Stimulated activated CD4-positive, alpha-beta T cell treated with anti-CD3 and anti-CD28 coated beads, Interleukin-1b, Interleukin-23, amount 100 ng/mL, for 1 hour (primary cell): ENCODE results near the gene MSRB3.
"Not testable (repeated sequence)": the region's sequence is repeated elsewhere in the genome, so short reads cannot be mapped to it uniquely, and the experiment has no call there.

Experiments
- DNase-seq, 2 donors: peaks; one replicate each; pipeline ENCODE4 v3.0.0-alpha.2; 2020; ENCODE audit warnings: low read depth in 2 of 2

MSRB3 gene

GRCh38 chr12:65278576-65279368, at the start of gene MSRB3:
MSRB3 (plus strand) TSS chr12:65278683; CDS start chr12:65308580, 29,897 bp downstream.
- DNase-seq: no peak

GRCh38 chr12:65229441-65229840, 49.0 kb upstream of the MSRB3 start:
- DNase-seq: no peak

- no peak for DNase-seq
Measured at GRCh38 chr12:65232476-65233077, 45.9 kb upstream of the MSRB3 start.

GRCh38 chr12:65237153-65237552, 41.3 kb upstream of the MSRB3 start:
- DNase-seq: no peak

- DNase-seq: no peak
Measured at GRCh38 chr12:65238609-65239008, 39.9 kb upstream of the MSRB3 start.

- DNase-seq: no peak
Measured at GRCh38 chr12:65248656-65249633, 29.5 kb upstream of the MSRB3 start.

GRCh38 chr12:65252515-65252914, 26.0 kb upstream of the MSRB3 start:
- no peak for DNase-seq

- DNase-seq: no peak
Measured at GRCh38 chr12:65257986-65258385, 20.5 kb upstream of the MSRB3 start.

- DNase-seq: no peak
Measured at GRCh38 chr12:65259501-65259900, 19.0 kb upstream of the MSRB3 start.

GRCh38 chr12:65263777-65264176, 14.7 kb upstream of the MSRB3 start:
- no peak for DNase-seq

GRCh38 chr12:65266408-65266807, 12.1 kb upstream of the MSRB3 start:
- DNase-seq: no peak

- no peak for DNase-seq
Measured at GRCh38 chr12:65269603-65270002, 8.9 kb upstream of the MSRB3 start.

- DNase-seq: no peak
Measured at GRCh38 chr12:65274602-65275272, 3.7 kb upstream of the MSRB3 start.

- DNase-seq: no peak
Measured at GRCh38 chr12:65275627-65276026, 2.9 kb upstream of the MSRB3 start.

GRCh38 chr12:65276916-65277530, 1.5 kb upstream of the MSRB3 start:
- no peak for DNase-seq

- no peak for DNase-seq
Measured at GRCh38 chr12:65277994-65278575, 398 bp upstream of the MSRB3 start.

GRCh38 chr12:65279369-65280112, 1.1 kb downstream of the MSRB3 start:
- no peak for DNase-seq

- no peak for DNase-seq
Measured at GRCh38 chr12:65280306-65280705, 1.8 kb downstream of the MSRB3 start.

GRCh38 chr12:65282840-65283239, 4.4 kb downstream of the MSRB3 start:
- no peak for DNase-seq

GRCh38 chr12:65285532-65285931, 7.0 kb downstream of the MSRB3 start:
- DNase-seq: not testable (repeated sequence)
